ENCODE data around the gene KCNH3.
"Not testable (repeated sequence)": the region's sequence is repeated elsewhere in the genome, so short reads cannot be mapped to it uniquely, and the experiment has no call there.

The KCNH3 gene

DNA sequence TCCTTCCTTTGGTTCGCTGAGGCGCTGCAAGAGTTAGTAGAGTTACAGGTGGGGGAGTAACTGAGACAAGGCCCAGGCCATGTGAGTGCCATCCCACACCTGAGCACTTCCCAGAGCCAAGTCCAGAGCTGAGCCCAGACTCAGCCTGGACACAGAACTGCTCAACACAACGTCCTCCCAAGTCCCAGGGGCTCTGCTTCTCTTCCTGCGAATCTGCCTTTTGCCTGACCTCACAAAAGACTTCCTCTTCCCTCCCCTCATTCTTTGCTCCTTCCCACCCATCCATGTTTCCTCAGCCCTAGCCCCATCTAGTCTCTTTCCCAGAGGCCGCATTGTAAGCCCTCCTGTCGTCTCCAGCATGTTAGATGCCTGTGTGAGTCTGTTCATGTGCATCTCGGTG, 45.8 kb downstream of the KCNH3 start:
- no peak for DNase-seq (ENCODE audit: low read depth in 1 of 2, low spot score in 1 of 2)

- no peak for DNase-seq (ENCODE audit: low read depth in 1 of 2, low spot score in 1 of 2)
Observed at GRCh38 chr12:49585477-49586459, 46.9 kb downstream of the KCNH3 start.

DNA sequence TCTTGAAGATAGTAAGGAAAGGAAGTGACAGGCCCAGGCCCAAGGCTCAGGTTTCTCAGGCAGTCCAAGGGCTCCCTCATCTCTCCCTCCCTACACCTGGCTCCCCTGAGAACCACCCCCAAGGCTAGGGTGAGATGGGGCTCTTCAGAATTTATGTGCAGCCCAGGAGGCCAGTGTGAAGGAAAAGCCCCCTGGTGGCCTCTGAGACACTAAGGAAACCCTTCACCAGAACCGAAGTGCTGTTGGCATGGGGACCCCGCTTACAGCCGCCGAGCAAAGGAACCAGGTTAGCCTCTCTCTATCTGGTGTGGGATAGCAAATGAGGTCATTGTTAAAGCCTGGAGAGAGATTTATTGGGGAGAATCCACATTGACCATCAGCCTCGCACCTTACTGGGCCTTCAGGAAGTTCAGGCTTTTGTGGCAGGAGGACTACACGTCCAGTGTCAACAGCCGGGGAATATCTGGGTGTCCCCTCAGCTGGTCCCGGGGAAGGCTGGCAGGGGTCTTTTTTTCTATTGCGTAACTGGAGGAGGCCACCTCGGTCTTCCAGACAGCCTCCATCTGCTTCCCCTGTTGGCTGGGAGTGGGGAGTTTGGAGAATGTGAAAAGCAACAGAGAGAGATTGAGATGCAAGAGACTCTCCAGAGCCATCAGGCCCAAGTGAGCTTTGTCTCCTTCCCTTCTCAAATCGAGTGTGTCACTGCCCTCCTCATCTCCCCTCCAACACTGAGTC, 48.5 kb downstream of the KCNH3 start:
- DNase-seq (ENCODE audit: low read depth in 1 of 2, low spot score in 1 of 2): no peak

DNA sequence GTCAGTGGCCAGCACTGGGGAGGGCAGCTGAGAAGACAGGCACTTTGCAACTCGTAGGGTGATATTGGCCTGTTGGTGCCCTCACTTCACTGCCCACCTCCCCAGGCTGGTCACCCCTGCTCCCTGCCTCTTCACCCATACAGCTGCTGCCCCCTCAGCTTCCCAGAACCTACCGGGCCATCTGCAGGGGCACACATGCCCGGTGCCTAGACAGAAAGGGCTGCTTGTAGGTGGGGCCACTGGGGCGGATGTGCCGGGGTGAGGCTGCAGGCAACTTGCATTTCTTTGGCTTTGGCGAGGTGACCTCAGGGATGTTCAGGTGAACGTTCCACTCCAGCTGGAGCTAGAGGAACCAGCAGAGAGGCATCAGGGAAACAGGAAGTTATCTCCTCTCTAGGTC, 49.5 kb downstream of the KCNH3 start:
- DNase-seq (ENCODE audit: low read depth in 1 of 2, low spot score in 1 of 2): no peak

DNA sequence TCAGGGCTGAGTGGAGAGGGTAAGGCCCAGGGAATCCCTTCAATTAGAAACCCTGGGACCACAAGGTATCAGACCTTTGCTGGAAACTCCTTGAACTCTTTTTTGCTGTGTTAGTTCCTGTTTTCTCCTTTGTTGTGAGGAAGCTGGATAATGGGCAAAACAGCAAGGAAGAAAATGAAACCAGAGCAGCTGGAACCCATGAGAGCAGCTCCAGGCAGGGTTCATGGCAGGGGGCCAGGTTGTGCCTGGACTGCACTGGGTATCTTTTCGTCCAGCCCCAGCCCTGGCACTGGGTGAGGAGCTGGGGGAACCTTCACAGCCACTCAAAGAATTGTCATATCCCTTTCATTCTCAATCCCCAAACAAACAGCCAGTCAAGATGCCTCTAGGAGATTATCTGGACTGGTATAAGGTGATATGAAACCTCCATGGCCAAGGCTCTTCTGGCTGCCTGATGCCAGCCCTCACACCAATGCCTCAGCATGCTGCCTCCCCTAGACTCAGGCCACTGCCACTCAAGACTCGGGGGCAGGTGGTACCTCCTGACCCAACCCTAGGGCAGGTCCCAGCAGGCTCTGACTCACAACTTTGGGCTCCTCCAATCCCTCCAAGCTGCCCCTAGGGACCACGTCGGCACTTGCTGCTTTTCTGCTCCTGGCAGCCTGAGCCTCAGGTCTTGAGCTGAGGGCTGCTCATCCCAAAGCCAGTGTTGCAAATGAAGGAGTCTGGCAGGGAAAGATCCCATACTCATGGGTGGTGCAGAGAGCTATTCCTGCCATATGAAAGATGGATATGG, 50.1 kb downstream of the KCNH3 start:
- no peak for DNase-seq (ENCODE audit: low read depth in 1 of 2, low spot score in 1 of 2)

DNA sequence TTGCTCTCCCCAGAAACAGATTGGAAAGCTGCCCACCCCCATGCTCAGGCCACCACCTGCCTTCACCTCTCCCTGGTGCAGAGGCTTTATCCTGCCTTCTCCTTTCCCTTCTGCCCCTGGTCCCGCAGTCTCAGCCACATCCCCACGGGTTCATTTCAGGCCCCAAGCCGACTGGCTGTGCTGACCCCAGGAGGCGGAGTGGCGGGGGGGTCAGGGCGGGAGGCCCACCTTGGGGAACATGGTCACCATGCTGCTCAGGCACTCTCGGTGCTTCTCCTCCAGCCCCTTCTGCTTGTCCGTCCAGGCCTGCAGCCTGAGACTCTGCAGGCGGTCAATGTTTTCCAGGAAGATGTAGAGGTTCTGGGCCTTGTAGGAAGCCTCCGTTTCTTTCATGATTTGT, 59.7 kb downstream of the KCNH3 start:
- DNase-seq (ENCODE audit: low read depth in 1 of 2, low spot score in 1 of 2): no peak

GRCh38 chr12:49599961-49600360, 61.1 kb downstream of the KCNH3 start:
- DNase-seq (ENCODE audit: low read depth in 1 of 2, low spot score in 1 of 2): no peak

DNA sequence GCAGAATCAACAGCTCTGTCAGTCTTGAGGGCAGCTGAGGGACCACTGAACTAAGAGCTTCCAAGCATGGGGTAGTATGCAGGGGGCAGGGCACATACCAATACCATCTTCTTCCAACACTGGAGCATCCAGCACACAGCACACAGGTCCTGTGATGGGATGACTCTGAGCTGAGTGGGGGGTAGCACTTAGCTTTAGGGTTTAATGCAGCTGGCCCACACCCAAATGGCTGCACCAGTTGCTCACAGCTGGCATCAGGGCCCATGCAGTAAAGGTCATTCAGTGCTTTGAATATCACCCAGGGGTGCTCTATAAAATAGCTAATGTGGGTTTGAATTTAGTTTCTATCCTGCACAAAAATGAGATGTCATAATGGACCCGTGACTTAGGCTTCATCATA, 64.9 kb downstream of the KCNH3 start:
- no peak for DNase-seq (ENCODE audit: low read depth in 1 of 2, low spot score in 1 of 2)

DNA sequence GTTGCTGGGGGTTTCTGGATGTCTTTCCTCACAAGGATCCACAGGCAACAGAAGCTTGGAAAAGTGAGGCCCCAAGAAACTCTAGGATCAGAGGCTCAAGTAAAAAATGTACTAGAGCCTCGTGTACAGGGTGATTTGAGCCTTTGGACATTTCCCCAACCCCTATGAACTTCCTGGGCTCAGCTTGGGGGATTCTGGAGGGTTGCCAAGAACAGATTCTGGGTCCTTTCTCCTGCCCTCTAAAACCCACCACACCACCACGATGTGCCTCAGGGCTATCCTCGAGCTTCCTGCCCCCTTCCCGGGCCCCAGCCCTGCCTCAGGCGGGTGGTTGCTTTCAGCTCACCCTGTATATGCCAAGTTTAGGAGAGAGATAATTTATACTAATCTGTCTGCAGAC, 66.0 kb downstream of the KCNH3 start:
- no peak for DNase-seq (ENCODE audit: low read depth in 1 of 2, low spot score in 1 of 2)

DNA sequence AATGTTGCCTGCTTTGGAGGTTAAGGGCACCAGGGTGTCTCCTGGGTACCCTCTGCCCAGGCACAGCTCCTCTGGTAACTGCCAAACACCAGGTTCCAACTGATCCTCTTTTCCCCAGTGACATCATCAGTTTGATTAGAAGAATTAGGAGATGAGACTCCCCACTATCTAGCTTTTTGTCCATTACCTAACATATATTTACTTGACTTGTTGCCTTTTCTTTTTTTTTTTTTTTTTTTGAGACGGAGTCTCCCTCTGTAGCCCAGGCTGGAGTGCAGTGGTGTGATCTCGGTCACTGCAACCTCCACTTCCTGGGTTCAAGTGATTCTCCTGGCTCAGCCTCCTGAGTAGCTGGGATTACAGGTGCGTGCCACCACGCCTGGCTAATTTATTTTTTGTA, 66.7 kb downstream of the KCNH3 start, which contains the start of gene FAM186B:
Gene FAM186B, minus strand, starts transcription at position 101 of the 400 bp plus-strand sequence. CDS start 162 bp downstream, outside the sequence.
- not testable (repeated sequence) for DNase-seq (ENCODE audit: low read depth in 1 of 2, low spot score in 1 of 2)
